SK-N-SH (cell line): Measurements from ENCODE around the gene MRTFB. TPM values are rescaled to one million over a fixed set of nuclear protein-coding genes. Genes with fewer than 3 reads are reported as not detected.

Experiments used
- CTCF ChIA-PET: fragments of 300-600, 350-600 bp; formaldehyde crosslinking; extraction: SDS; loops from one replicate; lab custom pipeline; 2021; lab: Yijun Ruan, JAX
- POLR2A ChIA-PET: fragments of 350-600 bp; sonication (Branson Sonifier 250); formaldehyde crosslinking; extraction: SDS; loops from one replicate; lab custom pipeline; 2020; ENCODE audit warnings: antibody characterized with exemption, inconsistent platforms; lab: Yijun Ruan, JAX
- DNase-seq: peaks from one replicate; pipeline ENCODE4 v3.0.0; 2012
- H2AFZ ChIP-seq: fragments of 200-600 bp; sonication (generic); 2 replicates; pipeline ENCODE4 v1.8.1; 2016; ENCODE audit warnings: antibody characterized with exemption, mild to moderate bottlenecking, low read depth
- H3F3A ChIP-seq: fragments of 200-600 bp; sonication (generic); replicated peaks from 2 replicates; pipeline ENCODE3; 2016; ENCODE audit warnings: antibody characterized with exemption, mild to moderate bottlenecking; ENCODE audit not compliant: insufficient read depth
- H3K27ac ChIP-seq, 2 experiments: fragments of 200-500 bp in 1 of 2; fragments of 200-600 bp in 1 of 2; sonication (Bioruptor generic) in 1 of 2; sonication (generic), shearing (Covaris generic) in 1 of 2; 2 replicates each; pipeline versions ENCODE4 v1.5.1 to v1.6.1; 2014 to 2016; ENCODE audit warnings: low read depth in 2 of 2, inconsistent platforms in 1 of 2, low read length in 1 of 2, mild to moderate bottlenecking in 1 of 2, mixed read lengths in 1 of 2
- H3K27me3 ChIP-seq: fragments of 200-600 bp; sonication (generic), shearing (Covaris generic); 2 replicates; pipeline ENCODE4 v1.6.1; 2016; ENCODE audit warnings: mixed run types; ENCODE audit not compliant: insufficient read depth
- H3K36me3 ChIP-seq, 2 experiments: fragments of 200-500 bp in 1 of 2; fragments of 200-600 bp in 1 of 2; sonication (Bioruptor generic) in 1 of 2; sonication (generic) in 1 of 2; replicated peaks in 1 of 2; 2 replicates each; pipeline versions ENCODE3 to v1.5.1; 2014 to 2016; ENCODE audit warnings: low read length in 1 of 2, mild to moderate bottlenecking in 1 of 2; ENCODE audit not compliant: insufficient read depth in 2 of 2, control insufficient read depth in 1 of 2
- H3K4me1 ChIP-seq, 2 experiments: fragments of 200-500 bp in 1 of 2; fragments of 200-600 bp in 1 of 2; sonication (Bioruptor generic) in 1 of 2; sonication (generic), shearing (Covaris generic) in 1 of 2; 2 replicates each; pipeline versions ENCODE4 v1.5.1 to v1.6.1; 2014 to 2016; ENCODE audit warnings: low read depth in 1 of 2, low read length in 1 of 2, mixed run types in 1 of 2; ENCODE audit not compliant: insufficient read depth in 2 of 2, control insufficient read depth in 1 of 2
- H3K4me2 ChIP-seq: fragments of 200-600 bp; sonication (generic), shearing (Covaris generic); 2 replicates; pipeline ENCODE4 v1.6.1; 2017; ENCODE audit warnings: mixed run types
- H3K4me3 ChIP-seq, 2 experiments: fragments of 200-500 bp in 1 of 2; fragments of 200-600 bp in 1 of 2; sonication (Bioruptor generic) in 1 of 2; sonication (generic), shearing (Covaris generic) in 1 of 2; 2 replicates each; pipeline versions ENCODE4 v1.5.1 to v1.8.1; 2014 to 2016; ENCODE audit warnings: low read depth in 2 of 2, inconsistent platforms in 1 of 2, low read length in 1 of 2, mild to moderate bottlenecking in 1 of 2, mixed read lengths in 1 of 2, moderate library complexity in 1 of 2
- H3K79me2 ChIP-seq: fragments of 200-600 bp; sonication (generic); 2 replicates; pipeline ENCODE4 v1.8.1; 2017; ENCODE audit warnings: mild to moderate bottlenecking; ENCODE audit not compliant: insufficient read depth
- H3K9ac ChIP-seq: fragments of 200-600 bp; sonication (generic); 2 replicates; pipeline ENCODE4 v1.6.1; 2017; ENCODE audit warnings: mixed run types
- H3K9me2 ChIP-seq: fragments of 200-600 bp; sonication (generic); 2 replicates; pipeline ENCODE4 v1.6.1; 2017; ENCODE audit warnings: mixed run types
- H3K9me3 ChIP-seq: fragments of 200-600 bp; sonication (generic); 2 replicates; pipeline ENCODE4 v1.6.1; 2017; ENCODE audit warnings: mixed run types, mild to moderate bottlenecking, moderate library complexity
- H4K20me1 ChIP-seq: fragments of 200-600 bp; sonication (generic); 2 replicates; pipeline ENCODE4 v1.6.1; 2017; ENCODE audit warnings: mild to moderate bottlenecking, mixed run types; ENCODE audit not compliant: insufficient read depth
- FOXM1 ChIP-seq: IDR thresholded peaks from 2 replicates; pipeline ENCODE4 v1.4.0; 2012; ENCODE audit warnings: low read depth, mild to moderate bottlenecking
- IRF3 ChIP-seq: fragments of 150-350 bp; IDR thresholded peaks from 2 replicates; pipeline ENCODE4 v1.6.1; 2016; ENCODE audit warnings: mild to moderate bottlenecking, low read depth, low read length
- JUND ChIP-seq: IDR thresholded peaks from 2 replicates; pipeline ENCODE4 v1.4.0; 2012
- MXI1 ChIP-seq: IDR thresholded peaks from 2 replicates; pipeline ENCODE4 v1.6.1; 2012; ENCODE audit warnings: mild to moderate bottlenecking, low read depth, low read length, improper control_type of control experiment
- RFX5 ChIP-seq: IDR thresholded peaks from 2 replicates; pipeline ENCODE4 v1.6.1; 2012; ENCODE audit warnings: mild to moderate bottlenecking, improper control_type of control experiment, low read length
- RXRA ChIP-seq: IDR thresholded peaks from 2 replicates; pipeline ENCODE4 v1.4.0; 2012; ENCODE audit warnings: low read depth, mild to moderate bottlenecking, borderline replicate concordance
- SIN3A ChIP-seq: IDR thresholded peaks from 2 replicates; pipeline ENCODE4 v1.6.1; 2012; ENCODE audit warnings: low read depth, mild to moderate bottlenecking, low read length, moderate library complexity, borderline replicate concordance
- USF1 ChIP-seq: IDR thresholded peaks from 2 replicates; pipeline ENCODE4 v1.4.0; 2012; ENCODE audit warnings: low read depth, borderline replicate concordance
- ZBTB33 ChIP-seq: IDR thresholded peaks from 2 replicates; pipeline ENCODE4 v1.4.0; 2012; ENCODE audit warnings: low read depth, borderline replicate concordance
- WGBS: methylation state at CpG from one replicate; pipeline ENCODE4 v1.1.6; 2017; ENCODE audit warnings: low lambda C conversion rate; 5-methylcytosine and 5-hydroxymethylcytosine counted together
- polyA plus RNA-seq, 3 experiments: library from polyadenylated mRNA; depleted of rRNA; stranded (reverse); fragments of >200 nt; gene quantifications; 2 replicates each; pipeline ENCODE4 v1.2.3, GENCODE V29; 2012
- TF ChIP-seq, protein P1 (sequence below): fragments of 200-600 bp; sonication (generic); IDR thresholded peaks from 2 replicates; pipeline ENCODE4 v1.6.1; 2017; ENCODE audit warnings: antibody characterized with exemption, mild to moderate bottlenecking, moderate library complexity

The MRTFB gene
- polyA plus RNA-seq, 1 of the 3 experiments (the other 2 are of a cell fraction) = 3.3 TPM

GRCh38 chr16:14131774-14132695 lies 60.9 kb downstream of the MRTFB start (continued):
- TF ChIP-seq RXRA = no peak
- TF ChIP-seq IRF3 = no peak

- H4K20me1 ChIP-seq = no peaks in the 10 kb centered on the region
- TF ChIP-seq FOXM1 (no peak), USF1 (no peak), RFX5 (no peak), JUND (no peak), SIN3A (no peak), MXI1 (no peak), ZBTB33 (no peak)
- TF ChIP-seq, protein P1, sequence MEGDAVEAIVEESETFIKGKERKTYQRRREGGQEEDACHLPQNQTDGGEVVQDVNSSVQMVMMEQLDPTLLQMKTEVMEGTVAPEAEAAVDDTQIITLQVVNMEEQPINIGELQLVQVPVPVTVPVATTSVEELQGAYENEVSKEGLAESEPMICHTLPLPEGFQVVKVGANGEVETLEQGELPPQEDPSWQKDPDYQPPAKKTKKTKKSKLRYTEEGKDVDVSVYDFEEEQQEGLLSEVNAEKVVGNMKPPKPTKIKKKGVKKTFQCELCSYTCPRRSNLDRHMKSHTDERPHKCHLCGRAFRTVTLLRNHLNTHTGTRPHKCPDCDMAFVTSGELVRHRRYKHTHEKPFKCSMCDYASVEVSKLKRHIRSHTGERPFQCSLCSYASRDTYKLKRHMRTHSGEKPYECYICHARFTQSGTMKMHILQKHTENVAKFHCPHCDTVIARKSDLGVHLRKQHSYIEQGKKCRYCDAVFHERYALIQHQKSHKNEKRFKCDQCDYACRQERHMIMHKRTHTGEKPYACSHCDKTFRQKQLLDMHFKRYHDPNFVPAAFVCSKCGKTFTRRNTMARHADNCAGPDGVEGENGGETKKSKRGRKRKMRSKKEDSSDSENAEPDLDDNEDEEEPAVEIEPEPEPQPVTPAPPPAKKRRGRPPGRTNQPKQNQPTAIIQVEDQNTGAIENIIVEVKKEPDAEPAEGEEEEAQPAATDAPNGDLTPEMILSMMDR = no peak
- TF ChIP-seq, all 33 proteins: peak for 0
- Histone ChIP-seq H2AFZ (no peak overlapping the region), H3K4me2 (no peak overlapping the region), H3K4me3 (no peak overlapping the region), H3K9me3 (no peaks in the 10 kb centered on the region), H3F3A (no peaks in the 10 kb centered on the region), H3K4me1 (no peaks in the 10 kb centered on the region), H3K9ac (no peak overlapping the region), H3K36me3 (peaks cover 3 to 9% of the 10 kb centered on the region in 2 experiments), H3K27ac (no peak overlapping the region), H3K79me2 (peaks cover 3% of the 10 kb centered on the region; the same call in 1 of the 2 replicates), H3K27me3 (no peaks in the 10 kb centered on the region), H3K9me2 (no peaks in the 10 kb centered on the region)
- no peak for DNase-seq
- POLR2A ChIA-PET = no interaction called here
- WGBS = 96% methylated on average over 4 of the region's 4 CpGs
- CTCF ChIA-PET = no interaction called here
These were observed 61.6 kb downstream of the MRTFB start for GRCh38 chr16:14132696-14133048.
